CD4-positive, alpha-beta T cell treated with Interleukin-12 subunit alpha and Interleukin-12 subunit beta, for 1 hour (primary cell): ENCODE measurements around the gene CFAP92.

Experiments used
- DNase-seq: peaks from one replicate; pipeline ENCODE4 v3.0.0-alpha.2; 2020

The CFAP92 gene

DNA sequence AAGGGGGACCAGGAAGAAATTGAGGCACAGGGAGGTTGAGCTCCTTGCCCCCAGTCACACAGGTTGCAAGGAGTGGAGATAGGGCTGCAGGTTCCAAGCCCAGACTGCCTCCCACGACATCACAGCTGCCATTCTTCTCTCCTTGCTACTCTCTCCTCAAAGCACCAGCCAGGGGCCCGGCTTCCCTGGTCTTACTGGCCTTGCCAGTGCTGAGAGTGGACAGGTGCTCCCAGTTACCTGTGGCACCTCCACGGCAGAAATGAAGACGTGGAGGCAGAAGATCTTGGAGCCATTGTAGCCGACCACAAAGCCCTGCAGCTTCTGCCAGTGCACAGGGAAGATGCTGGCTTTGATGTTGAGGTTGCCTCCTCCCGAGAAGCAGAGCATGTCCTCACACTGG, 132.4 kb downstream of the CFAP92 start:
- no peak for DNase-seq
